ENCODE measurements around the gene FBXO45.
"Not testable (repeated sequence)": the region's sequence is repeated elsewhere in the genome, so short reads cannot be mapped to it uniquely, and the experiment has no call there.

FBXO45 gene

GRCh38 chr3:196619223-196619622, 50.8 kb downstream of the FBXO45 start:
- DNase-seq (ENCODE audit: low spot score), result peak; percentile 21

GRCh38 chr3:196619627-196620026, 51.2 kb downstream of the FBXO45 start:
- DNase-seq (ENCODE audit: low spot score), result not testable (repeated sequence)

GRCh38 chr3:196620161-196620604, 51.7 kb downstream of the FBXO45 start:
- peak; percentile 9 for DNase-seq (ENCODE audit: low spot score)

GRCh38 chr3:196620684-196621083, 52.2 kb downstream of the FBXO45 start:
- DNase-seq (ENCODE audit: low spot score), result no peak

- DNase-seq (ENCODE audit: low spot score), result no peak
Observed at GRCh38 chr3:196621611-196622010, 53.2 kb downstream of the FBXO45 start.

- peak; percentile 55 for DNase-seq (ENCODE audit: low spot score)
Observed at GRCh38 chr3:196624067-196624790, 55.8 kb downstream of the FBXO45 start.

- DNase-seq (ENCODE audit: low spot score), result peak; percentile 75
Observed at GRCh38 chr3:196624907-196625306, 56.4 kb downstream of the FBXO45 start.

GRCh38 chr3:196625331-196625730, 56.9 kb downstream of the FBXO45 start:
- DNase-seq (ENCODE audit: low spot score), result no peak

- no peak for DNase-seq (ENCODE audit: low spot score)
Observed at GRCh38 chr3:196627918-196628231, 59.4 kb downstream of the FBXO45 start.

- DNase-seq (ENCODE audit: low spot score), result no peak
Observed at GRCh38 chr3:196629228-196629627, 60.8 kb downstream of the FBXO45 start.

- DNase-seq (ENCODE audit: low spot score), result peak; percentile 12
Observed at GRCh38 chr3:196631682-196632045, 63.2 kb downstream of the FBXO45 start.

GRCh38 chr3:196632046-196632751, 63.7 kb downstream of the FBXO45 start:
- DNase-seq (ENCODE audit: low spot score), result peak; percentile 71

GRCh38 chr3:196633555-196634151, 65.2 kb downstream of the FBXO45 start:
- DNase-seq (ENCODE audit: low spot score), result no peak

- peak; percentile 56 for DNase-seq (ENCODE audit: low spot score)
Observed at GRCh38 chr3:196634224-196634623, 65.8 kb downstream of the FBXO45 start.

- DNase-seq (ENCODE audit: low spot score), result no peak
Observed at GRCh38 chr3:196634829-196635228, 66.4 kb downstream of the FBXO45 start.

GRCh38 chr3:196636369-196637349, 68.2 kb downstream of the FBXO45 start:
- no peak for DNase-seq (ENCODE audit: low spot score)

GRCh38 chr3:196637941-196638340, 69.5 kb downstream of the FBXO45 start:
- not testable (repeated sequence) for DNase-seq (ENCODE audit: low spot score)
